GM23248 (cell line): ENCODE data around the gene STIP1.

ENCODE experiments used
- EZH2 ChIP-seq: fragments of 200-600 bp; sonication (generic); IDR thresholded peaks from 2 replicates; pipeline ENCODE4 v1.6.1; 2018; ENCODE audit warnings: antibody characterized with exemption, mild to moderate bottlenecking; ENCODE audit not compliant: insufficient read depth, poor library complexity, severe bottlenecking
- EZH2phosphoT487 ChIP-seq: fragments of 200-600 bp; sonication (generic); IDR thresholded peaks from 2 replicates; pipeline ENCODE4 v1.6.1; 2018; ENCODE audit warnings: antibody characterized with exemption, moderate library complexity, mild to moderate bottlenecking, low read depth; ENCODE audit not compliant: insufficient read depth

GRCh38 chr11:64249563-64250414 is 63.8 kb downstream of the STIP1 start:
- TF ChIP-seq EZH2phosphoT487 = no peak
- no peak for TF ChIP-seq EZH2
